H9 (cell line): ENCODE results near the gene TCEA3. TPM values are rescaled to one million over a fixed set of nuclear protein-coding genes. Genes with fewer than 3 reads are reported as not detected.

Experiments
- DNase-seq: peaks from one replicate; pipeline ENCODE4 v3.0.0-alpha.2; 2017
- H2AFZ ChIP-seq: one replicate; pipeline ENCODE4 v1.6.1; 2013; ENCODE audit warnings: mild to moderate bottlenecking, low read length, control low read depth, moderate library complexity
- H2AK5ac ChIP-seq: 2 replicates; pipeline ENCODE4 v1.6.1; 2013; ENCODE audit warnings: low read length, control low read depth, mixed read lengths; ENCODE audit not compliant: insufficient read length
- H2BK120ac ChIP-seq: one replicate; pipeline ENCODE4 v1.6.1; 2013; ENCODE audit warnings: low read depth, mild to moderate bottlenecking, low read length, control low read depth, inconsistent platforms; ENCODE audit not compliant: poor library complexity, severe bottlenecking
- H2BK12ac ChIP-seq: 2 replicates; pipeline ENCODE4 v1.6.1; 2013; ENCODE audit warnings: low read length, control low read depth, mixed read lengths, low read depth; ENCODE audit not compliant: insufficient read length
- H2BK15ac ChIP-seq: 2 replicates; pipeline ENCODE4 v1.6.1; 2013; ENCODE audit warnings: low read depth, low read length, control low read depth
- H2BK20ac ChIP-seq: one replicate; pipeline ENCODE4 v1.6.1; 2013; ENCODE audit warnings: low read depth, mild to moderate bottlenecking, low read length, control low read depth, inconsistent platforms; ENCODE audit not compliant: poor library complexity, severe bottlenecking
- H2BK5ac ChIP-seq: 2 replicates; pipeline ENCODE4 v1.6.1; 2013; ENCODE audit warnings: low read length, control low read depth, mixed read lengths; ENCODE audit not compliant: insufficient read length
- H3K14ac ChIP-seq: 2 replicates; pipeline ENCODE4 v1.6.1; 2013; ENCODE audit warnings: low read length, control low read depth; ENCODE audit not compliant: insufficient read depth
- H3K18ac ChIP-seq: 2 replicates; pipeline ENCODE4 v1.6.1; 2013; ENCODE audit warnings: low read depth, mild to moderate bottlenecking, mixed read lengths, low read length, control low read depth; ENCODE audit not compliant: insufficient read length
- H3K23ac ChIP-seq: 2 replicates; pipeline ENCODE4 v1.6.1; 2013; ENCODE audit warnings: low read length, control low read depth, mixed read lengths, low read depth; ENCODE audit not compliant: insufficient read length
- H3K23me2 ChIP-seq: 2 replicates; pipeline ENCODE4 v1.6.1; 2013; ENCODE audit warnings: low read depth, mild to moderate bottlenecking, mixed read lengths, low read length, control low read depth; ENCODE audit not compliant: insufficient read length, poor library complexity, severe bottlenecking
- H3K27ac ChIP-seq: 2 replicates; pipeline ENCODE4 v1.5.1; 2013; ENCODE audit warnings: low read length, control low read depth, mixed read lengths, low read depth; ENCODE audit not compliant: insufficient read length
- H3K27me3 ChIP-seq: 2 replicates; pipeline ENCODE4 v1.6.1; 2013; ENCODE audit warnings: low read length, control low read depth, inconsistent platforms; ENCODE audit not compliant: insufficient read depth
- H3K4ac ChIP-seq: 2 replicates; pipeline ENCODE4 v1.6.1; 2013; ENCODE audit warnings: low read depth, mild to moderate bottlenecking, control low read depth, inconsistent platforms, low read length, moderate library complexity
- H3K4me1 ChIP-seq: 2 replicates; pipeline ENCODE4 v1.6.1; 2013; ENCODE audit warnings: low read length, control low read depth, inconsistent platforms; ENCODE audit not compliant: insufficient read depth
- H3K4me2 ChIP-seq: 2 replicates; pipeline ENCODE4 v1.6.1; 2013; ENCODE audit warnings: low read length, control low read depth, mixed read lengths; ENCODE audit not compliant: insufficient read length, insufficient read depth
- H3K56ac ChIP-seq: 2 replicates; pipeline ENCODE4 v1.6.1; 2013; ENCODE audit warnings: low read depth, mild to moderate bottlenecking, mixed read lengths, low read length, control low read depth; ENCODE audit not compliant: insufficient read length
- H3K79me1 ChIP-seq: 2 replicates; pipeline ENCODE4 v1.6.1; 2013; ENCODE audit warnings: low read depth, mild to moderate bottlenecking, moderate library complexity, low read length, control low read depth, inconsistent platforms; ENCODE audit not compliant: insufficient read depth, poor library complexity, severe bottlenecking
- H3K79me2 ChIP-seq: 2 replicates; pipeline ENCODE4 v1.6.1; 2013; ENCODE audit warnings: low read length, control low read depth, inconsistent platforms; ENCODE audit not compliant: insufficient read depth
- H3K9ac ChIP-seq: 2 replicates; pipeline ENCODE4 v1.6.1; 2013; ENCODE audit warnings: low read length, control low read depth, mixed read lengths; ENCODE audit not compliant: insufficient read length; ENCODE audit errors: extremely low read depth
- H3K9me3 ChIP-seq: one replicate; pipeline ENCODE4 v1.6.1; 2013; ENCODE audit warnings: low read depth, low read length, inconsistent platforms; ENCODE audit not compliant: control insufficient read depth
- H3T11ph ChIP-seq: one replicate; pipeline ENCODE4 v1.6.1; 2013; ENCODE audit warnings: mild to moderate bottlenecking, low read length, control low read depth, inconsistent platforms
- H4K20me1 ChIP-seq: one replicate; pipeline ENCODE4 v1.6.1; 2013; ENCODE audit not compliant: control insufficient read depth, insufficient read length, insufficient read depth
- H4K5ac ChIP-seq: 2 replicates; pipeline ENCODE4 v1.6.1; 2013; ENCODE audit warnings: low read depth, mild to moderate bottlenecking, mixed read lengths, low read length, control low read depth; ENCODE audit not compliant: insufficient read length
- H4K8ac ChIP-seq: replicated peaks from 2 replicates; pipeline ENCODE4 v1.6.1; 2013; ENCODE audit warnings: low read length, control low read depth, mixed read lengths, low read depth; ENCODE audit not compliant: insufficient read length
- H4K91ac ChIP-seq: 2 replicates; pipeline ENCODE4 v1.6.1; 2013; ENCODE audit warnings: low read depth, mild to moderate bottlenecking, moderate library complexity, mixed read lengths, low read length, control low read depth; ENCODE audit not compliant: insufficient read length
- H3K27ac Mint-ChIP-seq, 3 experiments: 2 replicates in 2 of 3; 3 replicates in 1 of 3; pipeline ENCODE4 v1.8.0; 2020 to 2021; ENCODE audit warnings: mixed read lengths in 3 of 3, mild to moderate bottlenecking in 1 of 3, moderate library complexity in 1 of 3
- H3K27me3 Mint-ChIP-seq: 2 replicates; pipeline ENCODE4 v1.8.0; 2021; ENCODE audit warnings: low read depth, mild to moderate bottlenecking, moderate library complexity, mixed read lengths
- H3K36me3 Mint-ChIP-seq, 3 experiments: 2 replicates in 2 of 3; 3 replicates in 1 of 3; pipeline ENCODE4 v1.8.0; 2020 to 2021; ENCODE audit warnings: low read depth in 3 of 3, mixed read lengths in 3 of 3; ENCODE audit not compliant: insufficient read depth in 1 of 3
- H3K4me1 Mint-ChIP-seq, 2 experiments: 2 replicates each; pipeline ENCODE4 v1.8.0; 2020; ENCODE audit warnings: mixed read lengths in 2 of 2
- H3K4me3 Mint-ChIP-seq, 2 experiments: 2 replicates in 1 of 2; 3 replicates in 1 of 2; pipeline ENCODE4 v1.8.0; 2020 to 2021; ENCODE audit warnings: mild to moderate bottlenecking in 2 of 2, mixed read lengths in 2 of 2, moderate library complexity in 1 of 2
- H3K9me3 Mint-ChIP-seq, 2 experiments: 2 replicates in 1 of 2; 3 replicates in 1 of 2; pipeline ENCODE4 v1.8.0; 2020; ENCODE audit warnings: mild to moderate bottlenecking in 2 of 2, mixed read lengths in 2 of 2, moderate library complexity in 1 of 2
- CTCF ChIP-seq: fragments of 200-600 bp; sonication (generic); conservative IDR thresholded peaks from 3 replicates; pipeline ENCODE4 v1.8.0; 2021; ENCODE audit warnings: antibody characterized with exemption, mild to moderate bottlenecking
- WGBS: extraction: QIAGEN DNeasy Blood & Tissue Kit; methylation state at CpG from one replicate; pipeline ENCODE4 v1.1.7; 2013; ENCODE audit warnings: missing lambda C conversion rate, low lambda C conversion rate, mixed read lengths; ENCODE audit not compliant: insufficient read length; ENCODE audit errors: extremely low coverage; 5-methylcytosine and 5-hydroxymethylcytosine counted together
- total RNA-seq: library from RNA; stranded (reverse); gene quantifications from 2 replicates; pipeline ENCODE4 v1.2.1, GENCODE V29; 2021

The TCEA3 gene
- total RNA-seq, 1 experiment from 2014 or later = 0.37 TPM

GRCh38 chr1:23449958-23450357 lies 25.4 kb upstream of the TCEA3 start:
- no peak overlapping the region for H4K91ac ChIP-seq
- no peak overlapping the region for H2AFZ ChIP-seq
- no peak overlapping the region for H2BK5ac ChIP-seq
- H3K79me1 ChIP-seq = no peaks in the 10 kb centered on the region
- H3K27me3 Mint-ChIP-seq = no peaks in the 10 kb centered on the region
- TF ChIP-seq CTCF = no peak
- H3K4me2 ChIP-seq = no peak overlapping the region
- no peak overlapping the region for H3K56ac ChIP-seq
- H4K20me1 ChIP-seq = no peaks in the 10 kb centered on the region
- no peaks in the 10 kb centered on the region for H3K4me1 Mint-ChIP-seq
- H3T11ph ChIP-seq = no peak overlapping the region
- no peak overlapping the region for H3K27ac Mint-ChIP-seq
- no peak overlapping the region for H2BK12ac ChIP-seq
- DNase-seq = no peak
- H3K9me3 ChIP-seq = no peaks in the 10 kb centered on the region
- peaks cover 0 to 19% (median 3%) of the 10 kb centered on the region in 3 experiments; a peak in 5 of 7 replicates for H3K36me3 Mint-ChIP-seq
- H3K79me2 ChIP-seq = no peaks in the 10 kb centered on the region
- no peak overlapping the region for H3K14ac ChIP-seq
- no peak overlapping the region for H2BK20ac ChIP-seq
- no CpG with 5 or more reads among the region's 4 CpGs for WGBS
- H2AK5ac ChIP-seq = no peak overlapping the region
- H3K4me1 ChIP-seq = no peaks in the 10 kb centered on the region
- no peak overlapping the region for H2BK15ac ChIP-seq
- H3K27ac ChIP-seq = no peak overlapping the region
- H3K4ac ChIP-seq = no peak overlapping the region
- no peak overlapping the region for H4K8ac ChIP-seq
- H3K9ac ChIP-seq = no peak overlapping the region
- no peak overlapping the region for H3K4me3 Mint-ChIP-seq
- H2BK120ac ChIP-seq = no peak overlapping the region
- no peak overlapping the region for H3K23ac ChIP-seq
- no peaks in the 10 kb centered on the region for H3K27me3 ChIP-seq
- no peaks in the 10 kb centered on the region for H3K23me2 ChIP-seq
- H4K5ac ChIP-seq = no peak overlapping the region
- H3K18ac ChIP-seq = no peak overlapping the region
- H3K9me3 Mint-ChIP-seq = no peaks in the 10 kb centered on the region
